ENCODE results near the gene CLMP. TPM values are rescaled to one million over a fixed set of nuclear protein-coding genes. Genes with fewer than 3 reads are reported as not detected.

Gene CLMP
- total RNA-seq, 1 experiment from 2014 or later, result 3.2 TPM

DNA sequence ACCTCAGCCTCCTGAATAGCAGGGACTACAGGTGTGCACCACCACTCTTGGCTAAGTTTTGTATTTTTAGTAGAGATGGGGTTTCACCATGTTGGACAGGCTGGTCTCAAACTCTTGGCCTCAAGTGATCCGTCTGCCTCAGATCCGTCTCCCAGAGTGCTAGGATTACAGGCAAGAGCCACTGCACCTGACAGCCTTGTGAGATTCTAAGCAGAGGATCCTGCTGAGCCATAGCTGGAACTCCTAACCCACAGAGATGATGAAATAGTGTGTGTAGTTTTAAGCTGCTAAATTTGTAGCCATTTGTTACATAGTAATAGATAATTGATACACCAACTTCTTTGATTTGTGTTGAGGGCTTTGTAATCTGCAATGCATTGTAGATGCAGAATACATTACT lies 51.1 kb downstream of the CLMP start:
- no peak overlapping the region for H3K27ac ChIP-seq (ENCODE audit: low read depth, low read length)
- TF ChIP-seq CEBPB (IDR thresholded peaks at IDR 0.05; ENCODE audit: low read depth), result no peak
- TF ChIP-seq, protein P1, sequence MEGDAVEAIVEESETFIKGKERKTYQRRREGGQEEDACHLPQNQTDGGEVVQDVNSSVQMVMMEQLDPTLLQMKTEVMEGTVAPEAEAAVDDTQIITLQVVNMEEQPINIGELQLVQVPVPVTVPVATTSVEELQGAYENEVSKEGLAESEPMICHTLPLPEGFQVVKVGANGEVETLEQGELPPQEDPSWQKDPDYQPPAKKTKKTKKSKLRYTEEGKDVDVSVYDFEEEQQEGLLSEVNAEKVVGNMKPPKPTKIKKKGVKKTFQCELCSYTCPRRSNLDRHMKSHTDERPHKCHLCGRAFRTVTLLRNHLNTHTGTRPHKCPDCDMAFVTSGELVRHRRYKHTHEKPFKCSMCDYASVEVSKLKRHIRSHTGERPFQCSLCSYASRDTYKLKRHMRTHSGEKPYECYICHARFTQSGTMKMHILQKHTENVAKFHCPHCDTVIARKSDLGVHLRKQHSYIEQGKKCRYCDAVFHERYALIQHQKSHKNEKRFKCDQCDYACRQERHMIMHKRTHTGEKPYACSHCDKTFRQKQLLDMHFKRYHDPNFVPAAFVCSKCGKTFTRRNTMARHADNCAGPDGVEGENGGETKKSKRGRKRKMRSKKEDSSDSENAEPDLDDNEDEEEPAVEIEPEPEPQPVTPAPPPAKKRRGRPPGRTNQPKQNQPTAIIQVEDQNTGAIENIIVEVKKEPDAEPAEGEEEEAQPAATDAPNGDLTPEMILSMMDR (IDR thresholded peaks at IDR 0.05 in 2 of 3, conservative IDR thresholded peaks at IDR 0.05 in 1 of 3; ENCODE audit: borderline replicate concordance in 1 of 3, insufficient read depth in 1 of 3, low read depth in 2 of 3, low read length in 2 of 3), result no peak
- no peak for TF ChIP-seq TCF7L2 (IDR thresholded peaks at IDR 0.05; ENCODE audit: borderline replicate concordance, extremely low read depth, insufficient read depth, insufficient read length)
- no peak for TF ChIP-seq SIN3A (IDR thresholded peaks at IDR 0.05; ENCODE audit: low read depth)
- no peak for TF ChIP-seq JUND (IDR thresholded peaks at IDR 0.05)
- TF ChIP-seq EZH2 (IDR thresholded peaks at IDR 0.05), result no peak
- TF ChIP-seq, protein P2, sequence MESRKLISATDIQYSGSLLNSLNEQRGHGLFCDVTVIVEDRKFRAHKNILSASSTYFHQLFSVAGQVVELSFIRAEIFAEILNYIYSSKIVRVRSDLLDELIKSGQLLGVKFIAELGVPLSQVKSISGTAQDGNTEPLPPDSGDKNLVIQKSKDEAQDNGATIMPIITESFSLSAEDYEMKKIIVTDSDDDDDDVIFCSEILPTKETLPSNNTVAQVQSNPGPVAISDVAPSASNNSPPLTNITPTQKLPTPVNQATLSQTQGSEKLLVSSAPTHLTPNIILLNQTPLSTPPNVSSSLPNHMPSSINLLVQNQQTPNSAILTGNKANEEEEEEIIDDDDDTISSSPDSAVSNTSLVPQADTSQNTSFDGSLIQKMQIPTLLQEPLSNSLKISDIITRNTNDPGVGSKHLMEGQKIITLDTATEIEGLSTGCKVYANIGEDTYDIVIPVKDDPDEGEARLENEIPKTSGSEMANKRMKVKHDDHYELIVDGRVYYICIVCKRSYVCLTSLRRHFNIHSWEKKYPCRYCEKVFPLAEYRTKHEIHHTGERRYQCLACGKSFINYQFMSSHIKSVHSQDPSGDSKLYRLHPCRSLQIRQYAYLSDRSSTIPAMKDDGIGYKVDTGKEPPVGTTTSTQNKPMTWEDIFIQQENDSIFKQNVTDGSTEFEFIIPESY (IDR thresholded peaks at IDR 0.05; ENCODE audit: extremely low read depth, insufficient replicate concordance, low read length), result no peak
- ChIA-PET RAD21 (ENCODE audit: low non-redundant PET in 1 of 2, low total read pairs in 2 of 2, uncharacterized antibody in 2 of 2, unreplicated experiment in 2 of 2) (no interaction called here), POLR2A (no interaction called here), CTCF (no interaction called here)
- H3K4me2 ChIP-seq (ENCODE audit: low read length), result no peak overlapping the region
- no peaks in the 10 kb centered on the region for H3K9me3 ChIP-seq (ENCODE audit: control insufficient read depth in 1 of 2, insufficient read depth in 1 of 2, low read depth in 1 of 2, low read length in 2 of 2)
- DNase-seq (ENCODE audit: low read depth, low spot score) (no peak), ATAC-seq (no peak)
- H4K20me1 ChIP-seq (ENCODE audit: insufficient read depth), result no peaks in the 10 kb centered on the region
- H3K36me3 ChIP-seq (ENCODE audit: control insufficient read depth in 1 of 2, insufficient read depth in 2 of 2, low read length in 2 of 2), result no peaks in the 10 kb centered on the region
- no peak overlapping the region for H3K9ac ChIP-seq (ENCODE audit: low read length)
- no peaks in the 10 kb centered on the region for H3K9me2 ChIP-seq (ENCODE audit: insufficient read depth)
- intact Hi-C loops (cut with micrococcal nuclease), result no loop called here
- BruUV-seq (replicated peaks), result no TSS peak
- peaks cover 14 to 29% of the 10 kb centered on the region in 2 experiments; a peak in 3 of 4 replicates for H3K4me1 ChIP-seq (ENCODE audit: control insufficient read depth in 1 of 2, insufficient read depth in 2 of 2, low read length in 2 of 2)
- no peak overlapping the region for H2AFZ ChIP-seq (ENCODE audit: low read depth, low read length, poor library complexity, severe bottlenecking)
- no peaks in the 10 kb centered on the region for H3K79me2 ChIP-seq (ENCODE audit: insufficient read depth, low read length)
- H3K4me3 ChIP-seq (replicated peaks in 1 of 2; ENCODE audit: low read depth in 1 of 2, low read length in 2 of 2), result no peak overlapping the region
- no peaks in the 10 kb centered on the region for H3K27me3 ChIP-seq (ENCODE audit: insufficient read depth, low read length)

Measured in HCT116 (cell line).